Bronchial epithelial cell (primary cell): ENCODE data around the gene GALNT15. TPM values are rescaled to one million over a fixed set of nuclear protein-coding genes. Genes with fewer than 3 reads are reported as not detected.
A peak's percentile ranks its signal among the peaks of the same experiment; 100 is the strongest.

Experiments used
- DNase-seq: peaks from one replicate; pipeline ENCODE4 v3.0.0-alpha.2; 2010; ENCODE audit warnings: low read depth
- FAIRE-seq: peaks from 2 replicates; lab custom pipeline; 2011; peaks lifted over from hg19 to GRCh38; lab: Jason Lieb, UNC
- H3K27me3 ChIP-seq: 2 replicates; pipeline ENCODE4 v1.5.1; 2011; ENCODE audit warnings: low read length; ENCODE audit not compliant: control insufficient read depth, insufficient read depth
- H3K36me3 ChIP-seq: 2 replicates; pipeline ENCODE4 v1.5.1; 2011; ENCODE audit warnings: low read length; ENCODE audit not compliant: control insufficient read depth, insufficient read depth
- H3K4me3 ChIP-seq: 2 replicates; pipeline ENCODE4 v1.5.1; 2011; ENCODE audit warnings: mild to moderate bottlenecking, low read depth, low read length, control low read depth
- CTCF ChIP-seq: IDR thresholded peaks from 2 replicates; pipeline ENCODE4 v1.5.1; 2011; ENCODE audit warnings: mild to moderate bottlenecking, moderate library complexity, low read length, control low read depth, inconsistent platforms; ENCODE audit not compliant: insufficient read depth, severe bottlenecking
- total RNA-seq: library from RNA; depleted of rRNA; stranded (reverse); fragments of >200 nt; gene quantifications from 2 replicates; pipeline ENCODE4 v1.2.1, GENCODE V29; 2014

The GALNT15 gene
- total RNA-seq, 1 donor from 2014 or later, result 0.53 TPM

GRCh38 chr3:16203671-16204629, 29.5 kb downstream of the GALNT15 start:
- Histone ChIP-seq H3K36me3 (no peaks in the 10 kb centered on the region), H3K27me3 (no peaks in the 10 kb centered on the region), H3K4me3 (no peak overlapping the region)
- DNase-seq, result no peak
- TF ChIP-seq CTCF, result no peak
- FAIRE-seq, result no peak

- H3K4me3 ChIP-seq, result no peak overlapping the region
- DNase-seq (no peak), FAIRE-seq (no peak)
- H3K36me3 ChIP-seq, result no peaks in the 10 kb centered on the region
- TF ChIP-seq CTCF, result no peak
- H3K27me3 ChIP-seq, result no peaks in the 10 kb centered on the region
Observed at GRCh38 chr3:16204751-16205150, 30.3 kb downstream of the GALNT15 start.

- FAIRE-seq, result no peak
- peak; percentile 82 for DNase-seq
Observed at GRCh38 chr3:16205156-16205870, 30.8 kb downstream of the GALNT15 start.

GRCh38 chr3:16207031-16207430, 32.6 kb downstream of the GALNT15 start:
- TF ChIP-seq CTCF, result no peak
- no peaks in the 10 kb centered on the region for H3K36me3 ChIP-seq
- H3K27me3 ChIP-seq, result peaks cover under 1% of the 10 kb centered on the region
- no peak overlapping the region for H3K4me3 ChIP-seq
- DNase-seq (no peak), FAIRE-seq (no peak)

More at GRCh38 chr3:16205156-16205870, 30.8 kb downstream of the GALNT15 start:
- TF ChIP-seq CTCF, result no peak
- Histone ChIP-seq H3K4me3 (no peak overlapping the region), H3K36me3 (no peaks in the 10 kb centered on the region), H3K27me3 (no peaks in the 10 kb centered on the region)

- no peak for TF ChIP-seq CTCF
- DNase-seq, result no peak
- H3K4me3 ChIP-seq, result no peak overlapping the region
- FAIRE-seq, result no peak
- H3K27me3 ChIP-seq, result peaks cover 2% of the 10 kb centered on the region
- no peaks in the 10 kb centered on the region for H3K36me3 ChIP-seq
Observed at GRCh38 chr3:16211176-16211904, 36.9 kb downstream of the GALNT15 start.
